Upper lobe of left lung (tissue), 4 donors: Measurements from ENCODE around the gene KLHL5.

Source experiments
- POLR2A ChIP-seq, 4 donors: fragments of 450-650 bp; IDR thresholded peaks; one replicate each; pipeline ENCODE4 v1.5.1; 2016 to 2017; ENCODE audit warnings: antibody characterized with exemption in 4 of 4, mild to moderate bottlenecking in 2 of 4
- TF ChIP-seq, protein P1 (sequence below), 6 experiments: fragments of 450-650 bp in 4 of 6; fragments of 200-600 bp in 2 of 6; sonication (generic) in 2 of 6; IDR thresholded peaks; one replicate each; pipeline ENCODE4 v1.5.1; 2016 to 2019; ENCODE audit warnings: antibody characterized with exemption in 6 of 6

DNA sequence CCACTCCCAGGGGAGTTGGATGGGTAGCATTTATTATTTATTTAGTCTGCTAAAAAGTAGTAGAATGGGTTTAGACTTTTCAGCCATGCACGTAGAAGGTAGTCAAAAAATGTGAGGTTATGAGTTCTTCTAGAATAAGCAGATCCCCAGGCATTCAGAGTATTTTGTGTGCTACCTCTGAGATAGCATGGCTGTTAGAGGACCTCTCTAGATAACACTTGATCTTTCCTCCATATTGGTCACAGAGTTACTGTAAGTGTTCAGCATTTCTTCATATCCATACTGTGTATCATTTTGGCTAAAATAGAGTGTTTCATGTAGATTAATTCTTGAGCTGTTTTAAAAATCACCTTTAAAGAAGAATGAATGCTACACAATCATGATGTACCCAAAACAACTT is 58.4 kb downstream of the KLHL5 start:
- no peak for TF ChIP-seq POLR2A (IDR thresholded peaks at IDR 0.05)
- TF ChIP-seq, protein P1, sequence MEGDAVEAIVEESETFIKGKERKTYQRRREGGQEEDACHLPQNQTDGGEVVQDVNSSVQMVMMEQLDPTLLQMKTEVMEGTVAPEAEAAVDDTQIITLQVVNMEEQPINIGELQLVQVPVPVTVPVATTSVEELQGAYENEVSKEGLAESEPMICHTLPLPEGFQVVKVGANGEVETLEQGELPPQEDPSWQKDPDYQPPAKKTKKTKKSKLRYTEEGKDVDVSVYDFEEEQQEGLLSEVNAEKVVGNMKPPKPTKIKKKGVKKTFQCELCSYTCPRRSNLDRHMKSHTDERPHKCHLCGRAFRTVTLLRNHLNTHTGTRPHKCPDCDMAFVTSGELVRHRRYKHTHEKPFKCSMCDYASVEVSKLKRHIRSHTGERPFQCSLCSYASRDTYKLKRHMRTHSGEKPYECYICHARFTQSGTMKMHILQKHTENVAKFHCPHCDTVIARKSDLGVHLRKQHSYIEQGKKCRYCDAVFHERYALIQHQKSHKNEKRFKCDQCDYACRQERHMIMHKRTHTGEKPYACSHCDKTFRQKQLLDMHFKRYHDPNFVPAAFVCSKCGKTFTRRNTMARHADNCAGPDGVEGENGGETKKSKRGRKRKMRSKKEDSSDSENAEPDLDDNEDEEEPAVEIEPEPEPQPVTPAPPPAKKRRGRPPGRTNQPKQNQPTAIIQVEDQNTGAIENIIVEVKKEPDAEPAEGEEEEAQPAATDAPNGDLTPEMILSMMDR (IDR thresholded peaks at IDR 0.05): no peak
